Fibroblast of lung (primary cell): ENCODE data around the gene RPS6KA2.

Source experiments
- EZH2 ChIP-seq: IDR thresholded peaks from 2 replicates; pipeline ENCODE4 v1.5.1; 2012; ENCODE audit warnings: low read length, control low read depth, mild to moderate bottlenecking; ENCODE audit errors: missing control alignments
- TF ChIP-seq, protein P1 (sequence below), 2 donors: IDR thresholded peaks in 1 of 2; conservative IDR thresholded peaks in 1 of 2; 1 replicate in 1 of 2; 2 replicates in 1 of 2; pipeline ENCODE4 v1.5.1; 2011 to 2012; ENCODE audit warnings: low read length in 2 of 2, control low read depth in 1 of 2, inconsistent platforms in 1 of 2, low read depth in 1 of 2, mild to moderate bottlenecking in 1 of 2

GRCh38 chr6:166538297-166539010 is 88.6 kb downstream of the RPS6KA2 start:
- TF ChIP-seq EZH2, result no peak
- TF ChIP-seq, protein P1, sequence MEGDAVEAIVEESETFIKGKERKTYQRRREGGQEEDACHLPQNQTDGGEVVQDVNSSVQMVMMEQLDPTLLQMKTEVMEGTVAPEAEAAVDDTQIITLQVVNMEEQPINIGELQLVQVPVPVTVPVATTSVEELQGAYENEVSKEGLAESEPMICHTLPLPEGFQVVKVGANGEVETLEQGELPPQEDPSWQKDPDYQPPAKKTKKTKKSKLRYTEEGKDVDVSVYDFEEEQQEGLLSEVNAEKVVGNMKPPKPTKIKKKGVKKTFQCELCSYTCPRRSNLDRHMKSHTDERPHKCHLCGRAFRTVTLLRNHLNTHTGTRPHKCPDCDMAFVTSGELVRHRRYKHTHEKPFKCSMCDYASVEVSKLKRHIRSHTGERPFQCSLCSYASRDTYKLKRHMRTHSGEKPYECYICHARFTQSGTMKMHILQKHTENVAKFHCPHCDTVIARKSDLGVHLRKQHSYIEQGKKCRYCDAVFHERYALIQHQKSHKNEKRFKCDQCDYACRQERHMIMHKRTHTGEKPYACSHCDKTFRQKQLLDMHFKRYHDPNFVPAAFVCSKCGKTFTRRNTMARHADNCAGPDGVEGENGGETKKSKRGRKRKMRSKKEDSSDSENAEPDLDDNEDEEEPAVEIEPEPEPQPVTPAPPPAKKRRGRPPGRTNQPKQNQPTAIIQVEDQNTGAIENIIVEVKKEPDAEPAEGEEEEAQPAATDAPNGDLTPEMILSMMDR (conservative IDR thresholded peaks at IDR 0.05 in 1 of 2, IDR thresholded peaks at IDR 0.05 in 1 of 2; ENCODE audit: low read depth in 1 of 2, low read length in 2 of 2), result no peak
